Measurements from ENCODE around the gene DNAI1.
"Not testable (repeated sequence)": the region's sequence is repeated elsewhere in the genome, so short reads cannot be mapped to it uniquely, and the experiment has no call there.

DNAI1 gene

GRCh38 chr9:34458013-34458958, at the start of gene DNAI1, which contains the start of gene FAM219A:
Gene DNAI1, plus strand, starts transcription at chr9:34458805. Its CDS starts 201 bp downstream, at chr9:34459006.
Gene FAM219A, minus strand, starts transcription at chr9:34458570. Its CDS starts 307 bp downstream, at chr9:34458263.
- DNase-seq (ENCODE audit: low read depth), result peak; percentile 99

DNA sequence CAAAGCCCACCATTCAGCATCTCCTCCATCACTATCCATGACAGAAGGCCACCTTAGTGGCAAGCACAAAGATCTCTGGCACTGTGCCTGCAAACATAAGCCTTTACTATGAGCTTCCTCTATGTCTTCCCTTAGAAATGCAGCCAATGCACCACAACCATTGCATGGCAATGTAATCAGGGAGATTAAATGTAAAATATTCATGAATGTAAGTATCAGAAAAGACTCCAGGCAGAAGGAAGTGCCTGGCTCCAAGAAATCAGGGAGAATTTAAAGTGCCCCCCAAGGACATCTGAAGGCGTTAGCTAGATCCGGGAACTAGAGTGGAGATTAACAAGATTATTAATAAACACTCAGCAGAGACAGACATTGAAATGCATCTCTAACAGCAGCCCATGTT, 49.5 kb upstream of the DNAI1 start:
- DNase-seq (ENCODE audit: low read depth), result no peak

GRCh38 chr9:34412336-34412735, 46.3 kb upstream of the DNAI1 start:
- no peak for DNase-seq (ENCODE audit: low read depth)

- no peak for DNase-seq (ENCODE audit: low read depth)
Measured at GRCh38 chr9:34413231-34413852, 45.3 kb upstream of the DNAI1 start.

GRCh38 chr9:34417734-34418133, 40.9 kb upstream of the DNAI1 start:
- no peak for DNase-seq (ENCODE audit: low read depth)

- no peak for DNase-seq (ENCODE audit: low read depth)
Measured at GRCh38 chr9:34419716-34420504, 38.7 kb upstream of the DNAI1 start.

DNA sequence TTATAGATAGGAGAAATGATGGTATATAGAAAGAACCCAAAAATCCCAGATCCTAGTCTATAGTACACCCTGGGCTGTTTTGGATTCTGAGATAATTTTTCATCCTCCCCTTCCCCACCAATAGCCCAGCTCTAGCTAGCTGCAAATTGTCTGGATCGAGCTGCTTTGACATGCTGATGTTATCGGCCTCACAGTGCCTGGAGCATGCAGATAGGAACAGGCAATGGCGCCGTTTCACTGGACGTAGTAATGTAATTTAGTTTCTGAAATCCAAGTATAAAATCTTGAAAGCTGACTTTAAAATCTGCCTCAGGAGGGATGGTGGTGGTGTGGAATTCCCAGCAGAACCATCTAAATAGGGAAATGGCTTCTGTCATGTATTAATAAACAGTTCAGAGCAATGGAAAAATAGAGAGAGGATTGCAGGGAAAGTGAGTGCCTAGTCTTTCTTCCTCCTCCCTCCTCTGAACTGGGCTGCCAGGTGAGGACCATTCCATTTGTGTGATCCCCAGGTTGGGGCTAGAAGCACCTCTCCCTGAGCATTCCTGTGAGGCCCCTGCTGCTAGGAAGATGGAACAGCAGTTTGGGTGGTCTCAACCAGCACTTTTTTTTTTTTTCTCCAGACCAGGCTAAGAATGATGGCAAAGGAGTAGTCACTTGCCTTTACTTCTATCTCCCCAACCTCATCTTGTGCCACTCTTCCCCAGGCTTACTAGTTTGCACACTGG, 32.1 kb upstream of the DNAI1 start:
- no peak for DNase-seq (ENCODE audit: low read depth)

GRCh38 chr9:34428325-34428958, 30.2 kb upstream of the DNAI1 start:
- no peak for DNase-seq (ENCODE audit: low read depth)

DNA sequence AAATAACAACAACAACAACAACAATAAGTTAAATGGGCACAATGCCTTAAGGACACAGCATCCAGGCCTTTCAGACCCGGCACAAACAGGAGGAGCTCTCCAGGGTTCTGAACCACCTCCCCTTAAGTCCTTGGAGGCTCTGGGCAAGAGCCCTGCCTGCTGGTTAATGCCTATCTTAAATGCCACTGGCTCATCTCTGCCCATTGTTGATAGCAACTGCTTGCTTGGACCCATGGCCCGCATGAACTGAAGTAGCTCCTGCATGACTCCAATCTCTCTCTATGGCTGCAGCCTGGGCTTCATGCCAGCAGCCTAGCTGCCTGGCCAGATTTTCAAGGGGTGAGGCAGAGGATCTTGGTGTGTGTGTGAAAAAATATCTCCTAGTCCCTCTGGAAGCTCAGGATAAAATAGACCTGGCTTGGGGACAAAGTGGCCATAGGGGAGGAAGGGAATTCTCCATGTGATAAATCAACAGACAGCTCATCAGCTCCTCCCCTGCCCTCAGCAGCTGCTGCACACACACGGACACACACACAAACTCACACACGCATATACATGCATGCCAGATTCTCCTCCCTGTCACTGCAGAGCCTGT, 27.7 kb upstream of the DNAI1 start:
- no peak for DNase-seq (ENCODE audit: low read depth)

- DNase-seq (ENCODE audit: low read depth), result no peak
Measured at GRCh38 chr9:34431667-34432066, 26.9 kb upstream of the DNAI1 start.

DNA sequence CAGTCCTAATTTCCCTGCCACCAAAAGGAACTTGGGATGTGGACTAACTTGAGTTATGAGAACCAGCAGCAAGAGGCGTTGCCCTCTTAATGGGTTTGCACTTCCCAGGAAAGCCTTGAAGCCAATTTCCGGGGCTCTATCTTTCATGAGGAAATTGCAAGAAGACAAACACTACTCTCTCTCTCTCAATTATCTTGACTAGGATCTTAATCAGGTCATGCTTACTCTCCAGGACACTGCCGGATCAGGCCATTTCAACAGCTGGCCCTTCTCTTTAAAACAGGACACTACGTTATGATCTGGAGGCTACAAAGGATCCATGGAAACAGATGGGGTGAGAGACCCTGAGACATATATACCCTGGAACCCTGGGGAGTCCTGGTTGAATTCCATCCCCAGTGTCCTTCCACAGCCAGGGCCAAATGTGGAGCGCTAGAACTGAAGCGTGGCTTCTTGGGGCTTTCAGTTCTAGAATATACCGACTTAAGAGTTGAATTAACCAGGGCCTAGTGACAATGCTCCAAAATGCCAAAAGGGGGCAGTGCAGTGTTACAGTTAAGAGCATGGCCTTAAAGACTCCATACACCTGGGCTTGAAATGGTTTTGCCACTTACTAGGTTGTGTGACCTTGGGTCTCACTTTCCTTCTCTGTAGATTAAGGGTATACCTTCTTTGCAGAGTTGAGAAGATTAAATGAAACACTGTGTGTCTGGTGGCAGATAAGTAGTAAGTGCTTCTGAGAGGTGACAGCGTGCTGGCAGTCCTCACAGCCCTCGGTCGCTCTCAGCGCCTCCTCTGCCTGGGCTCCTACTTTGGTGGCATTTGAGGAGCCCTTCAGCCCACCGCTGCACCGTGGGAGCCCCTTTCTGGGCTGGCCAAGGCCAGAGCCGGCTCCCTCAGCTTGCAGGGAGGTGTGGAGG, 21.3 kb upstream of the DNAI1 start:
- DNase-seq (ENCODE audit: low read depth), result peak; percentile 41

GRCh38 chr9:34437926-34438307, 20.7 kb upstream of the DNAI1 start:
- DNase-seq (ENCODE audit: low read depth), result not testable (repeated sequence)

GRCh38 chr9:34438465-34438864, 20.1 kb upstream of the DNAI1 start:
- DNase-seq (ENCODE audit: low read depth), result not testable (repeated sequence)

- DNase-seq (ENCODE audit: low read depth), result no peak
Measured at GRCh38 chr9:34440017-34440416, 18.6 kb upstream of the DNAI1 start.

- DNase-seq (ENCODE audit: low read depth), result no peak
Measured at GRCh38 chr9:34442770-34443169, 15.8 kb upstream of the DNAI1 start.

DNA sequence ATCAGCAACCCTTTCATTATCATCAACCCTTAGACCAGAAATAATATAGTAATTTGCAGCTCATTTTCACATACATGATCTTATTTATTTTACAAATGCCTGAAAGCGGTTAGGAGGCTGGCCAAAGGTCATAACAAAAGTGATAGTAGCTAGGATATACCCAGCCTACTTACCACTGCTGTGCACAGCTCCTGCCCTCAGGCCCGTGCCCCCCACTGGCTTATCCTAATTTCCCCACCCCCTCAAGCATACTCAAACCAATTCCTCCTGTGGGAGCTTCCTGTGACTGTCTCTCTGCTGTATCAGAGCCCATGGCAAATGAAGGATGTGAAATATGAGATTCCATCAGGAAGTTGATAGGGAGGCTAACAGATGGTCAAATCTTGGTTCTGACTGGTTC, 15.1 kb upstream of the DNAI1 start:
- DNase-seq (ENCODE audit: low read depth), result no peak

DNA sequence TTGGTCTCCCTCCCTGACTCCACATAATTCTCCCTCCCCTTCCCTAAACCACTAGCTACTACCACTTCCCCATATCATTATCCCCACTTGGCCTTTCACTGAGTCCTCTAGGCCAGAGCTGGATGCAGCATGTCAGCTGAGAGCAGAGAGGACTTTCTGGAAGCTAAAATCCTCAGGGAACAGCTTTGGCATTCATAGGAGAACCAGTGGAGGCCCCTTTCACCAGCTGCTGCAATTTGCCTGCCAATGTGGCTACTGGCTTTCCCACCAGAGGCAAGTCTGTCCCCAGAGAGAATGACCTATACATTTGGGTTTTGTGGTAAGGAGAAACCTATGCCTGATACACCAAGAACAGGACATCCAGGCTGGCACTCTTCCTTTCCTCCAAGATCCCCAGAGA, 14.6 kb upstream of the DNAI1 start:
- no peak for DNase-seq (ENCODE audit: low read depth)

GRCh38 chr9:34446468-34446891, 12.1 kb upstream of the DNAI1 start:
- DNase-seq (ENCODE audit: low read depth), result no peak

GRCh38 chr9:34446951-34447350, 11.7 kb upstream of the DNAI1 start:
- no peak for DNase-seq (ENCODE audit: low read depth)

GRCh38 chr9:34450644-34451043, 8.0 kb upstream of the DNAI1 start:
- DNase-seq (ENCODE audit: low read depth), result no peak
